Measurements from ENCODE around the gene SLC6A7.

The SLC6A7 gene

GRCh38 chr5:150236981-150237754 is 47.3 kb downstream of the SLC6A7 start:
- no peaks in the 10 kb centered on the region for H4K20me1 ChIP-seq (ENCODE audit: control insufficient read depth, insufficient read depth, low read depth, low read length)
- no peak for TF ChIP-seq EZH2phosphoT487 (IDR thresholded peaks at IDR 0.05; ENCODE audit: borderline replicate concordance, low read length)
- TF ChIP-seq CTCF (IDR thresholded peaks at IDR 0.05; ENCODE audit: low read depth, low read length, poor library complexity, severe bottlenecking): no peak
- H3K27ac ChIP-seq (ENCODE audit: low read depth, low read length): no peak overlapping the region
- no peak overlapping the region for H3K4me3 ChIP-seq (ENCODE audit: low read length)
- H3K9me2 ChIP-seq (replicated peaks; ENCODE audit: control insufficient read depth, low read length): no peaks in the 10 kb centered on the region
- H3K27me3 ChIP-seq (ENCODE audit: control insufficient read depth, low read length): no peaks in the 10 kb centered on the region
- no peaks in the 10 kb centered on the region for H3F3A ChIP-seq (ENCODE audit: control insufficient read depth, insufficient read depth)
- H3K4me2 ChIP-seq (ENCODE audit: low read length): no peak overlapping the region
- H3K4me1 ChIP-seq (ENCODE audit: control insufficient read depth, low read length): peaks cover 4% of the 10 kb centered on the region; the same call in 1 of the 2 replicates
- H3K9me3 ChIP-seq (ENCODE audit: control insufficient read depth, insufficient read depth, low read length): no peaks in the 10 kb centered on the region
- H3K36me3 ChIP-seq (ENCODE audit: control insufficient read depth, low read length): no peaks in the 10 kb centered on the region
- H3K79me2 ChIP-seq (ENCODE audit: control insufficient read depth, low read length): no peaks in the 10 kb centered on the region

GRCh38 chr5:150238646-150239045 is 48.8 kb downstream of the SLC6A7 start:
- Histone ChIP-seq H3K9me3 (ENCODE audit: control insufficient read depth, insufficient read depth, low read length) (no peaks in the 10 kb centered on the region), H3K4me2 (ENCODE audit: low read length) (no peak overlapping the region)

GRCh38 chr5:150239099-150239793 is 49.4 kb downstream of the SLC6A7 start:
- Histone ChIP-seq H3K79me2 (ENCODE audit: control insufficient read depth, low read length) (no peaks in the 10 kb centered on the region), H3K9me3 (ENCODE audit: control insufficient read depth, insufficient read depth, low read length) (no peaks in the 10 kb centered on the region), H3K4me2 (ENCODE audit: low read length) (no peak overlapping the region), H3K36me3 (ENCODE audit: control insufficient read depth, low read length) (no peaks in the 10 kb centered on the region), H3K4me3 (ENCODE audit: low read length) (no peak overlapping the region), H3K27ac (ENCODE audit: low read depth, low read length) (no peak overlapping the region), H3K27me3 (ENCODE audit: control insufficient read depth, low read length) (no peaks in the 10 kb centered on the region), H3K4me1 (ENCODE audit: control insufficient read depth, low read length) (peaks cover 4% of the 10 kb centered on the region; the same call in 1 of the 2 replicates), H3F3A (ENCODE audit: control insufficient read depth, insufficient read depth) (no peaks in the 10 kb centered on the region), H4K20me1 (ENCODE audit: control insufficient read depth, insufficient read depth, low read depth, low read length) (no peaks in the 10 kb centered on the region), H3K9me2 (replicated peaks; ENCODE audit: control insufficient read depth, low read length) (no peaks in the 10 kb centered on the region)
- TF ChIP-seq EZH2phosphoT487 (IDR thresholded peaks at IDR 0.05; ENCODE audit: borderline replicate concordance, low read length) (no peak), CTCF (IDR thresholded peaks at IDR 0.05; ENCODE audit: low read depth, low read length, poor library complexity, severe bottlenecking) (no peak)

More at GRCh38 chr5:150238646-150239045, 48.8 kb downstream of the SLC6A7 start:
- Histone ChIP-seq H3K9me2 (replicated peaks; ENCODE audit: control insufficient read depth, low read length) (no peaks in the 10 kb centered on the region), H3K36me3 (ENCODE audit: control insufficient read depth, low read length) (no peaks in the 10 kb centered on the region), H3K27me3 (ENCODE audit: control insufficient read depth, low read length) (no peaks in the 10 kb centered on the region), H3K4me3 (ENCODE audit: low read length) (no peak overlapping the region), H3K4me1 (ENCODE audit: control insufficient read depth, low read length) (peaks cover 4% of the 10 kb centered on the region; the same call in 1 of the 2 replicates), H3F3A (ENCODE audit: control insufficient read depth, insufficient read depth) (no peaks in the 10 kb centered on the region), H3K27ac (ENCODE audit: low read depth, low read length) (no peak overlapping the region), H3K79me2 (ENCODE audit: control insufficient read depth, low read length) (no peaks in the 10 kb centered on the region), H4K20me1 (ENCODE audit: control insufficient read depth, insufficient read depth, low read depth, low read length) (no peaks in the 10 kb centered on the region)
- TF ChIP-seq CTCF (IDR thresholded peaks at IDR 0.05; ENCODE audit: low read depth, low read length, poor library complexity, severe bottlenecking) (no peak), EZH2phosphoT487 (IDR thresholded peaks at IDR 0.05; ENCODE audit: borderline replicate concordance, low read length) (no peak)

Measured in DOHH2 (cell line).